ENCODE measurements around the gene TRIO. TPM values are rescaled to one million over a fixed set of nuclear protein-coding genes. Genes with fewer than 3 reads are reported as not detected.

The TRIO gene
- total RNA-seq, 1 experiment from 2014 or later: 88.8 TPM

GRCh38 chr5:14332038-14332631 is 189.0 kb downstream of the TRIO start:
- Mint-ChIP-seq H3K9me3 (no peaks in the 10 kb centered on the region), H3K4me3 (no peak overlapping the region), H3K4me1 (peaks cover 19% of the 10 kb centered on the region), H3K27ac (peak overlapping the region; percentile 69), H3K27me3 (ENCODE audit: low read depth) (no peaks in the 10 kb centered on the region), H3K36me3 (peaks cover 16% of the 10 kb centered on the region)
- CTCF ChIA-PET: no interaction called here
- no peak for DNase-seq (ENCODE audit: low spot score)
- POLR2A ChIA-PET: no interaction called here
- TF ChIP-seq ZNF219 (CRISPR knock-in tag; IDR thresholded peaks at IDR 0.05; ENCODE audit: borderline replicate concordance): no peak
- no peak for TF ChIP-seq EMX1 (CRISPR knock-in tag; IDR thresholded peaks at IDR 0.05)
- TF ChIP-seq E2F1 (CRISPR knock-in tag; IDR thresholded peaks at IDR 0.05): no peak
- TF ChIP-seq ZNF423 (CRISPR knock-in tag; IDR thresholded peaks at IDR 0.05): no peak
- TF ChIP-seq CREB1 (CRISPR knock-in tag; IDR thresholded peaks at IDR 0.05): no peak
- no peak for TF ChIP-seq MAX (CRISPR knock-in tag; IDR thresholded peaks at IDR 0.05)
- no peak for TF ChIP-seq OVOL2 (CRISPR knock-in tag; IDR thresholded peaks at IDR 0.05; ENCODE audit: borderline replicate concordance)
- no peak for TF ChIP-seq GABPB1 (CRISPR knock-in tag; IDR thresholded peaks at IDR 0.05)
- TF ChIP-seq SP1 (CRISPR knock-in tag; conservative IDR thresholded peaks at IDR 0.05): no peak
- no peak for TF ChIP-seq ZNF416 (CRISPR knock-in tag; IDR thresholded peaks at IDR 0.05)
- TF ChIP-seq MLX (CRISPR knock-in tag; IDR thresholded peaks at IDR 0.05): no peak
- no peak for TF ChIP-seq ZSCAN18 (CRISPR knock-in tag; IDR thresholded peaks at IDR 0.05)
- TF ChIP-seq ZNF671 (CRISPR knock-in tag; IDR thresholded peaks at IDR 0.05): no peak
- TF ChIP-seq NFATC4 (CRISPR knock-in tag; IDR thresholded peaks at IDR 0.05): no peak
- no peak for TF ChIP-seq FOXP1 (CRISPR knock-in tag; IDR thresholded peaks at IDR 0.05; ENCODE audit: borderline replicate concordance)
- TF ChIP-seq ZNF532 (CRISPR knock-in tag; IDR thresholded peaks at IDR 0.05; ENCODE audit: borderline replicate concordance): no peak
- no peak for TF ChIP-seq GRHL2 (CRISPR knock-in tag; IDR thresholded peaks at IDR 0.05; ENCODE audit: insufficient replicate concordance, severe bottlenecking)
- no peak for TF ChIP-seq USF1 (CRISPR knock-in tag; IDR thresholded peaks at IDR 0.05)
- TF ChIP-seq JUN (CRISPR knock-in tag; IDR thresholded peaks at IDR 0.05): no peak
- TF ChIP-seq FOXP4 (CRISPR knock-in tag; IDR thresholded peaks at IDR 0.05): no peak
- ATAC-seq: no peak
